K562 (cell line): ENCODE results near the gene LMNB1. TPM values are rescaled to one million over a fixed set of nuclear protein-coding genes. Genes with fewer than 3 reads are reported as not detected.

Experiments used
- ATAC-seq: fragments of 200-7000 bp; cut with Tn5 transposase; 3 replicates; pipeline ENCODE4 v1.9.1; 2020; ENCODE audit warnings: moderate library complexity
- BruUV-seq: library from RNA; stranded (reverse); fragments of 400-500 nt; replicated peaks from 2 replicates; lab custom pipeline; 2021; lab: Mats Ljungman, UMichigan
- CTCF ChIA-PET: fragments of 300-600 bp; formaldehyde crosslinking; extraction: SDS; loops from one replicate; lab custom pipeline; 2021; ENCODE audit warnings: low intra/inter-chr PET ratio; lab: Yijun Ruan, JAX
- POLR2A ChIA-PET: fragments of 300-600, 350-650 bp; sonication (Branson Sonifier 250); formaldehyde crosslinking; extraction: SDS; loops from one replicate; lab custom pipeline; 2021; ENCODE audit warnings: antibody characterized with exemption, inconsistent platforms; lab: Yijun Ruan, JAX
- DNase-seq, 4 experiments: peaks; one replicate each; pipeline versions ENCODE4 v3.0.0 to v3.0.0-alpha.2; 2011 to 2018; ENCODE audit warnings: low spot score in 3 of 4, mixed read lengths in 3 of 4; ENCODE audit errors: extremely low read depth in 1 of 4
- FAIRE-seq: peaks from 2 replicates; lab custom pipeline; 2011; peaks lifted over from hg19 to GRCh38; lab: Jason Lieb, UNC
- H2AFZ ChIP-seq: 2 replicates; pipeline ENCODE4 v1.6.0; 2011; ENCODE audit warnings: low read depth, low read length, control low read depth, inconsistent platforms
- H3K27ac ChIP-seq: fragments of 200-600 bp; 3 replicates; pipeline ENCODE4 v1.8.0; 2011; ENCODE audit warnings: low read depth, mild to moderate bottlenecking, control low read depth, inconsistent platforms, low read length, moderate library complexity, mixed read lengths; ENCODE audit errors: extremely low read depth
- H3K27me3 ChIP-seq, 2 experiments: fragments of 300-600 bp in 1 of 2; 2 replicates in 1 of 2; 3 replicates in 1 of 2; pipeline versions ENCODE4 v1.6.0 to v1.8.0; 2011; ENCODE audit warnings: inconsistent platforms in 2 of 2, low read length in 2 of 2, mild to moderate bottlenecking in 1 of 2, mixed read lengths in 1 of 2, moderate library complexity in 1 of 2; ENCODE audit not compliant: control insufficient read depth in 2 of 2, insufficient read depth in 2 of 2
- H3K36me3 ChIP-seq: fragments of 300-600 bp; 3 replicates; pipeline ENCODE4 v1.8.0; 2011; ENCODE audit warnings: mild to moderate bottlenecking, low read length, inconsistent platforms; ENCODE audit not compliant: control insufficient read depth, insufficient read depth
- H3K4me1 ChIP-seq, 2 experiments: fragments of 200-600 bp in 1 of 2; replicated peaks in 1 of 2; 2 replicates in 1 of 2; 3 replicates in 1 of 2; pipeline versions ENCODE4 v1.5.1 to v1.8.0; 2011; ENCODE audit warnings: inconsistent platforms in 2 of 2, low read length in 2 of 2, mild to moderate bottlenecking in 1 of 2, mixed read lengths in 1 of 2, moderate library complexity in 1 of 2; ENCODE audit not compliant: control insufficient read depth in 2 of 2, insufficient read depth in 2 of 2
- H3K4me2 ChIP-seq: 2 replicates; pipeline ENCODE4 v1.6.1; 2011; ENCODE audit warnings: low read length, control low read depth, inconsistent platforms, mixed read lengths; ENCODE audit not compliant: insufficient read depth
- H3K4me3 ChIP-seq: fragments of 200-600 bp; sonication (generic), shearing (Covaris generic); 2 replicates; pipeline ENCODE4 v1.5.1; 2016; ENCODE audit warnings: control low read depth, inconsistent platforms
- H3K79me2 ChIP-seq: fragments of 200-600 bp; 3 replicates; pipeline ENCODE4 v1.8.0; 2011; ENCODE audit warnings: low read length, inconsistent platforms; ENCODE audit not compliant: control insufficient read depth, insufficient read depth
- H3K9ac ChIP-seq, 2 experiments: 2 replicates each; pipeline versions ENCODE4 v1.6.0 to v1.6.1; 2011; ENCODE audit warnings: low read depth in 2 of 2, low read length in 2 of 2, control low read depth in 1 of 2, inconsistent platforms in 1 of 2, mild to moderate bottlenecking in 1 of 2, mixed read lengths in 1 of 2; ENCODE audit not compliant: insufficient read depth in 1 of 2
- H3K9me1 ChIP-seq: one replicate; pipeline ENCODE4 v1.6.0; 2011; ENCODE audit warnings: inconsistent platforms, mild to moderate bottlenecking, low read length, moderate library complexity; ENCODE audit not compliant: control insufficient read depth, insufficient read depth
- H3K9me3 ChIP-seq: replicated peaks from 2 replicates; pipeline ENCODE4 v1.5.1; 2011; ENCODE audit warnings: low read depth, low read length, inconsistent platforms; ENCODE audit not compliant: control insufficient read depth, insufficient read depth
- H4K20me1 ChIP-seq: replicated peaks from 2 replicates; pipeline ENCODE4 v1.6.1; 2011; ENCODE audit warnings: low read length, inconsistent platforms, mixed read lengths; ENCODE audit not compliant: control insufficient read depth, insufficient read depth
- ATF7 ChIP-seq: fragments of 450-650 bp; IDR thresholded peaks from 2 replicates; pipeline ENCODE4 v1.7.1; 2014; ENCODE audit warnings: mild to moderate bottlenecking, moderate library complexity
- CBX1 ChIP-seq: sonication (generic); IDR thresholded peaks from 2 replicates; pipeline ENCODE4 v1.6.1; 2016; ENCODE audit warnings: antibody characterized with exemption, low read depth, mild to moderate bottlenecking
- CUX1 ChIP-seq: fragments of 200-800 bp; sonication (Bioruptor generic); IDR thresholded peaks from 2 replicates; pipeline ENCODE4 v1.6.1; 2016; ENCODE audit warnings: missing genetic modification characterization, missing compliant biosample characterization
- GABPA ChIP-seq: fragments of 200-800 bp; sonication (Bioruptor generic); conservative IDR thresholded peaks from 2 replicates; pipeline ENCODE4 v1.6.1; 2016; ENCODE audit warnings: low read depth, missing genetic modification characterization, missing compliant biosample characterization
- NFIC ChIP-seq: fragments of 450-650 bp; IDR thresholded peaks from 2 replicates; pipeline ENCODE4 v1.6.1; 2017; ENCODE audit warnings: mild to moderate bottlenecking, inconsistent platforms
- NRF1 ChIP-seq, 2 experiments: fragments of 450-650 bp; IDR thresholded peaks in 1 of 2; conservative IDR thresholded peaks in 1 of 2; 2 replicates each; pipeline ENCODE4 v1.6.1; 2014; ENCODE audit warnings: mild to moderate bottlenecking in 2 of 2
- TEAD4 ChIP-seq, 2 experiments: sonication (generic) in 1 of 2; formaldehyde crosslinking in 1 of 2; IDR thresholded peaks; 2 replicates each; pipeline versions ENCODE4 v1.6.1 to v1.8.0; 2012 to 2022; ENCODE audit warnings: borderline replicate concordance in 1 of 2, inconsistent platforms in 1 of 2, low read length in 1 of 2, mild to moderate bottlenecking in 1 of 2, missing genetic modification reagents in 1 of 2
- THRAP3 ChIP-seq: fragments of 450-650 bp; IDR thresholded peaks from 2 replicates; pipeline ENCODE4 v1.6.1; 2016; ENCODE audit warnings: mild to moderate bottlenecking, inconsistent platforms, borderline replicate concordance
- ZNF511 ChIP-seq: sonication (generic); formaldehyde crosslinking; IDR thresholded peaks from 2 replicates; pipeline ENCODE4 v1.8.0; 2022; ENCODE audit warnings: mild to moderate bottlenecking, missing genetic modification reagents
- WGBS: fragments of 100-300 bp; shearing (Covaris generic); methylation state at CpG from one replicate; pipeline ENCODE4 v1.1.6; 2016; ENCODE audit warnings: low coverage, mixed read lengths; ENCODE audit not compliant: insufficient coverage; ENCODE audit errors: missing lambda C conversion rate; 5-methylcytosine and 5-hydroxymethylcytosine counted together
- in situ Hi-C: fragments of 300-500 bp; cut with MboI; formaldehyde crosslinking; loops from 4 replicates; pipeline ENCODE4 v1.15.0; 2018; ENCODE audit warnings: inconsistent platforms, mixed read lengths
- intact Hi-C: fragments of 100-400 bp; cut with micrococcal nuclease; formaldehyde crosslinking; loops from 2 replicates; pipeline ENCODE4 v1.14.2; 2022
- polyA plus RNA-seq, 8 experiments: library from polyadenylated mRNA; depleted of rRNA in 4 of 8; stranded (reverse) in 5 of 8; unstranded in 3 of 8; fragments of >200 nt; fragmentation: Nextera tagmentation in 2 of 8; fragmentation: Illumina TruSeq in 1 of 8; extraction: Ambion mirVana in 2 of 8; extraction: Trizol in 1 of 8; gene quantifications; 2 replicates each; pipeline versions ENCODE4 v1.2.1 to v1.2.3, GENCODE V29; 2011 to 2014; ENCODE audit warnings: inconsistent platforms in 1 of 8, missing spikeins in 1 of 8
- total RNA-seq, 7 experiments: library from RNA; depleted of rRNA in 6 of 7; stranded (reverse); fragments of >200 nt in 6 of 7; fragmentation: Illumina TruSeq in 2 of 7; extraction: Trizol in 2 of 7; gene quantifications; 2 replicates each; pipeline versions ENCODE4 v1.2.1 to v1.2.3, GENCODE V29; 2011 to 2021; ENCODE audit warnings: low replicate concordance in 1 of 7
- TF ChIP-seq, protein P1 (sequence below): sonication (generic); formaldehyde crosslinking; IDR thresholded peaks from 2 replicates; pipeline ENCODE4 v1.8.1; 2023; ENCODE audit warnings: missing genetic modification reagents, mild to moderate bottlenecking, borderline replicate concordance

LMNB1 gene
- total and polyA plus RNA-seq, 9 of the 15 experiments (the other 6 are each of a cell fraction or from before 2014, with no cell fraction given): 2.8 to 190 (median 131) TPM

- H3K4me3 ChIP-seq: no peak overlapping the region
- H3K9me3 ChIP-seq: no peaks in the 10 kb centered on the region
- FAIRE-seq (no peak), DNase-seq (no peak), ATAC-seq (no peak)
- H3K9me1 ChIP-seq: no peaks in the 10 kb centered on the region
- in situ Hi-C loops (no loop called here), intact Hi-C loops (no loop called here)
- no peak overlapping the region for H3K4me2 ChIP-seq
- no peak overlapping the region for H2AFZ ChIP-seq
- no peaks in the 10 kb centered on the region for H4K20me1 ChIP-seq
- peaks cover 42% of the 10 kb centered on the region for H3K36me3 ChIP-seq
- no peak overlapping the region for H3K27ac ChIP-seq
- no peaks in the 10 kb centered on the region for H3K79me2 ChIP-seq
- H3K4me1 ChIP-seq: peaks cover 6 to 15% of the 10 kb centered on the region in 2 experiments
- H3K27me3 ChIP-seq: no peaks in the 10 kb centered on the region
- BruUV-seq: no TSS peak
- POLR2A ChIA-PET: interaction anchor here (0.6 kb wide), 1 partner anchor 582 kb away, joined by 3 read pairs; no protein-coding TSS in a partner anchor
- 80% methylated on average over 11 of the region's 11 CpGs for WGBS
- H3K9ac ChIP-seq: no peak overlapping the region
- CTCF ChIA-PET: no interaction called here
- TF ChIP-seq CUX1 (no peak), GABPA (tag) (no peak), NRF1 (conservative IDR thresholded peaks at IDR 0.05 in 1 of 2, IDR thresholded peaks at IDR 0.05 in 1 of 2) (no peak), NFIC (no peak), CBX1 (no peak), ZNF511 (no peak), THRAP3 (no peak), ATF7 (no peak), TEAD4 (IDR thresholded peaks at IDR 0.05; ENCODE audit: low read length) (no peak), TEAD4 (CRISPR knock-in tag; IDR thresholded peaks at IDR 0.05; ENCODE audit: borderline replicate concordance) (no peak)
- TF ChIP-seq, protein P1, sequence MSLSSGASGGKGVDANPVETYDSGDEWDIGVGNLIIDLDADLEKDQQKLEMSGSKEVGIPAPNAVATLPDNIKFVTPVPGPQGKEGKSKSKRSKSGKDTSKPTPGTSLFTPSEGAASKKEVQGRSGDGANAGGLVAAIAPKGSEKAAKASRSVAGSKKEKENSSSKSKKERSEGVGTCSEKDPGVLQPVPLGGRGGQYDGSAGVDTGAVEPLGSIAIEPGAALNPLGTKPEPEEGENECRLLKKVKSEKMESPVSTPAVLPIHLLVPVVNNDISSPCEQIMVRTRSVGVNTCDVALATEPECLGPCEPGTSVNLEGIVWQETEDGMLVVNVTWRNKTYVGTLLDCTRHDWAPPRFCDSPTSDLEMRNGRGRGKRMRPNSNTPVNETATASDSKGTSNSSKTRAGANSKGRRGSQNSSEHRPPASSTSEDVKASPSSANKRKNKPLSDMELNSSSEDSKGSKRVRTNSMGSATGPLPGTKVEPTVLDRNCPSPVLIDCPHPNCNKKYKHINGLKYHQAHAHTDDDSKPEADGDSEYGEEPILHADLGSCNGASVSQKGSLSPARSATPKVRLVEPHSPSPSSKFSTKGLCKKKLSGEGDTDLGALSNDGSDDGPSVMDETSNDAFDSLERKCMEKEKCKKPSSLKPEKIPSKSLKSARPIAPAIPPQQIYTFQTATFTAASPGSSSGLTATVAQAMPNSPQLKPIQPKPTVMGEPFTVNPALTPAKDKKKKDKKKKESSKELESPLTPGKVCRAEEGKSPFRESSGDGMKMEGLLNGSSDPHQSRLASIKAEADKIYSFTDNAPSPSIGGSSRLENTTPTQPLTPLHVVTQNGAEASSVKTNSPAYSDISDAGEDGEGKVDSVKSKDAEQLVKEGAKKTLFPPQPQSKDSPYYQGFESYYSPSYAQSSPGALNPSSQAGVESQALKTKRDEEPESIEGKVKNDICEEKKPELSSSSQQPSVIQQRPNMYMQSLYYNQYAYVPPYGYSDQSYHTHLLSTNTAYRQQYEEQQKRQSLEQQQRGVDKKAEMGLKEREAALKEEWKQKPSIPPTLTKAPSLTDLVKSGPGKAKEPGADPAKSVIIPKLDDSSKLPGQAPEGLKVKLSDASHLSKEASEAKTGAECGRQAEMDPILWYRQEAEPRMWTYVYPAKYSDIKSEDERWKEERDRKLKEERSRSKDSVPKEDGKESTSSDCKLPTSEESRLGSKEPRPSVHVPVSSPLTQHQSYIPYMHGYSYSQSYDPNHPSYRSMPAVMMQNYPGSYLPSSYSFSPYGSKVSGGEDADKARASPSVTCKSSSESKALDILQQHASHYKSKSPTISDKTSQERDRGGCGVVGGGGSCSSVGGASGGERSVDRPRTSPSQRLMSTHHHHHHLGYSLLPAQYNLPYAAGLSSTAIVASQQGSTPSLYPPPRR (CRISPR knock-in tag): no peak
Measured at GRCh38 chr5:126872561-126873354, 95.8 kb downstream of the LMNB1 start.
